NCI-H748 treated with DMSO at 0.1 percent for 48 hours (cell line): ENCODE measurements around the gene CMPK2.
"Not testable (repeated sequence)": the region's sequence is repeated elsewhere in the genome, so short reads cannot be mapped to it uniquely, and the experiment has no call there.

Experiments used
- DNase-seq: peaks from one replicate; lab custom pipeline; 2025; lab: John Stamatoyannopoulos, UW

The CMPK2 gene, protein sequence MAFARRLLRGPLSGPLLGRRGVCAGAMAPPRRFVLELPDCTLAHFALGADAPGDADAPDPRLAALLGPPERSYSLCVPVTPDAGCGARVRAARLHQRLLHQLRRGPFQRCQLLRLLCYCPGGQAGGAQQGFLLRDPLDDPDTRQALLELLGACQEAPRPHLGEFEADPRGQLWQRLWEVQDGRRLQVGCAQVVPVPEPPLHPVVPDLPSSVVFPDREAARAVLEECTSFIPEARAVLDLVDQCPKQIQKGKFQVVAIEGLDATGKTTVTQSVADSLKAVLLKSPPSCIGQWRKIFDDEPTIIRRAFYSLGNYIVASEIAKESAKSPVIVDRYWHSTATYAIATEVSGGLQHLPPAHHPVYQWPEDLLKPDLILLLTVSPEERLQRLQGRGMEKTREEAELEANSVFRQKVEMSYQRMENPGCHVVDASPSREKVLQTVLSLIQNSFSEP

DNA sequence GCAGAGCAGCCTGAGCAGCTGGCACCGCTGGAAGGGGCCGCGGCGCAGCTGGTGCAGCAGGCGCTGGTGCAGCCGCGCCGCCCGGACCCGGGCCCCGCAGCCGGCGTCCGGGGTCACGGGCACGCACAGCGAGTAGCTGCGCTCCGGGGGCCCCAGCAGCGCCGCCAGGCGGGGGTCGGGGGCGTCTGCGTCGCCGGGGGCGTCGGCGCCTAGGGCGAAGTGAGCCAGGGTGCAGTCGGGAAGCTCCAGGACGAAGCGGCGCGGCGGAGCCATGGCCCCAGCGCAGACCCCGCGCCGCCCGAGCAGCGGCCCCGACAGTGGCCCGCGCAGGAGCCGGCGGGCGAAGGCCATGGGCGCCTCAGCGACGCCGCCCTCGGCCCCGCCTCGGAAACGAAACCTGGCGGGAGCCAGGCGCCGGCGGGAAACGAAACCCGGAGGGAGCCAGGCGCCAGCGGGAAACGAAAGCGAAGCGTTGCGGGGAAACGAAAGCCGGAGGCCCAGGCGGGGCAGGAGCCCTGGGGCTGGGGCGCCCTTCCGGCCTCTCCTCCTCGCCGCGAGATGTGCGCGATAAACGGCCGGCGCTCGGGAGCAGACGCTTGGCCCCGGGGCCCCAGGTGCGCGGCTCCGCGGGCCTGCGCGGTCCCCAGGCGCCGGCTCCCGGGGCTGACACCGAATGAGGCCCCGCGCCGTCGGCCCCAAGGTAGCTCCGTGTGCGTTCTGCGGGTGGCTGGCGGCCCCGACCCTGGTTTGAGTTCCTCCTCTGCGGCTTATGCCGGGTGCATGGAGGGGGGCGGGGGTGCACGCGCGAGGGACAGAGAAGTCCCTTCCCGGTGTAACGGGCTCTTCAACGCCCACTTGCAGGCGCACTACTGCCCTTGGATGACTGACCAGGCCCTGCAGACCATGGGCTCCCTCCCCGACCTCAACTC lies at the start of gene CMPK2:
CMPK2 (minus strand) TSS at position 562 of the 929 bp plus-strand sequence; CDS start at position 351, 211 bp downstream.
- DNase-seq = no peak

DNA sequence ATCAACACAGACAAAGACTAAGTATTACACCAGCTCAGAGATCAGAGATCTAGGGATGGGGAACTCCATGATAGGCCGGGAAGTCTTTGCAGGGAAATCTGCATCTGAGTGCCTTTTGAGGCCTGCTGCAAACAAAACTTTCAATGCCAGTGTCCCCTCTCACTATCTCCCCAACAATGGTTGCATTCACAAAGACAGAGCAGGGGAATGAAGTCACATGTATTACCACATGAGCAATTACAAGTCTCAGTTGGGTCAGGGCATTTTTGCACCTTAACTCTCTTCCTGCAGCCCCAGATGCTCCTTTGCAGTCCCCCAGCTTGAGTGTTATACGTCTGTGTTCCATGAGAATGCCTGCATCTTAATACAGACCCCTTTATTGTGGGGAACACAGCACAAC lies 49.7 kb upstream of the CMPK2 start:
- DNase-seq = no peak

DNA sequence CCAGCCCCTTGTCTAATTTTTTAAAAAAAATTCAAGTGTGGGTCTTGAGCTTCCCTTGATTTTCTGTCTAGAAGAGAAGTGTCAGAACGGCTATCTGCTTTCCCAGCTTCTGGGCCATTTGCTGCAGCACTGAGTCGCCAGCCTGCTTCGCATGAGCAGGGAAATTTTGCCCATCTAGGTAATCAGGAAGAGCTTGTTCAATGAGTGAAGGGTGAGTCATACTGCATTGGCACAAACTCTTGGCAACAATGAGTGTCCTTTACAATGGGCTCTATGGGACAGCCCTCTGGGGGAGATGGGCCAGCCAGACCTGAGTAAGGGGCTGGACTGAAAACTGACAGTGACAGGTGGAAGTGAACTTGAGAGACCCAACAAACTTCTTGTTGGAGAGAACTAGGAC lies 49.1 kb upstream of the CMPK2 start:
- no peak for DNase-seq

DNA sequence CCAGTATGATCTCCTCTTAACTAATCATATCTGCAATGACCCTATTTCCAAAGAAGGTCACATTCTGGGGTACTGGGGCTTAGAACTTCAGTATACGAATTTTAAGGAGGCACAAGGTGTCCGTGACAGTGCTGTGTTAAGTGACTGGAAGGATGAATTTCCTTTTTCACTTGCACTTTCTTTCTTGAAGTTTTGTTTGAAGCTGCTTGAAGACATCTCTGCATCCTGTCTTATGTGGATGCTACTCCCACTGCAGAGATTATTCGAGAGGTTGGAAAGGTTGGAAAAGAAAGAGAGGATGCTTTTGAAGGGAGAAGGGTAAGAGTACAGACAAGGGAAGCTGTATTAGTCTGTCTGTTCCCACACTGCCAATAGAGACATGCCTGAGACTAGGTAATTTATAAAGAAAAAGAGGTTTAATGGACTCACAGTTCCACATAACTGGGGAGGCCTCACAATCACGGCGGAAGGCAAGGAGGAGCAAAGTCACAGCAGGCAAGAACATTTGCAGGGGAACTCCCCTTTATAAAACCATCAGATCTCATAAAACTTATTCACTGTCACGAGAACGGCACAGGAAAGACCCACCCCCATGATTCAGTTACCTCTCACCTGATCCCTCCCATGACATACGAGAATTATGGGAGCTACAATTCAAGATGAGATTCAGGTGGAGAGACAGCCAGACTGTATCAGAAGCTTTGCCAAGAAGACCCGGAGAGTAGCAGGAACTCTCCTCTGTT lies 47.9 kb upstream of the CMPK2 start:
- no peak for DNase-seq

DNA sequence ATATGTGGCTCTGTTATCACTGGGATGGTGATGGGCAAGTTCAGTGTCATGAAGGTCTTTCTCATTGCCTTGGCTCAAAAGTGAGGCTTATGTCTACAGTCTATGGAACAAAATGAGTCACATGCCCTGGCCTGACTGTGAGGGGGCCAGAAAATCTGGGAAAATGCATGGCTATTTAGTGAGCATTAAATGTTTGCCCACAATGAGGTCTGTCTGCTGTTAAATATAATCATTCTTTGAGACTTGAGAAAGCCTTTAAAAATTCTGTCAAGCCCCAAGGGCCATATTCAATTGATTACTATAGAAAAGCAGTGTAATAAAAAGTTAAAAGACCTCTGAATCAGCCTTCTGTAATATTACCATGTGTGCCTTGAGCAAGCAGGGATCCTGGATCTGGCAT lies 46.0 kb upstream of the CMPK2 start:
- no peak for DNase-seq

DNA sequence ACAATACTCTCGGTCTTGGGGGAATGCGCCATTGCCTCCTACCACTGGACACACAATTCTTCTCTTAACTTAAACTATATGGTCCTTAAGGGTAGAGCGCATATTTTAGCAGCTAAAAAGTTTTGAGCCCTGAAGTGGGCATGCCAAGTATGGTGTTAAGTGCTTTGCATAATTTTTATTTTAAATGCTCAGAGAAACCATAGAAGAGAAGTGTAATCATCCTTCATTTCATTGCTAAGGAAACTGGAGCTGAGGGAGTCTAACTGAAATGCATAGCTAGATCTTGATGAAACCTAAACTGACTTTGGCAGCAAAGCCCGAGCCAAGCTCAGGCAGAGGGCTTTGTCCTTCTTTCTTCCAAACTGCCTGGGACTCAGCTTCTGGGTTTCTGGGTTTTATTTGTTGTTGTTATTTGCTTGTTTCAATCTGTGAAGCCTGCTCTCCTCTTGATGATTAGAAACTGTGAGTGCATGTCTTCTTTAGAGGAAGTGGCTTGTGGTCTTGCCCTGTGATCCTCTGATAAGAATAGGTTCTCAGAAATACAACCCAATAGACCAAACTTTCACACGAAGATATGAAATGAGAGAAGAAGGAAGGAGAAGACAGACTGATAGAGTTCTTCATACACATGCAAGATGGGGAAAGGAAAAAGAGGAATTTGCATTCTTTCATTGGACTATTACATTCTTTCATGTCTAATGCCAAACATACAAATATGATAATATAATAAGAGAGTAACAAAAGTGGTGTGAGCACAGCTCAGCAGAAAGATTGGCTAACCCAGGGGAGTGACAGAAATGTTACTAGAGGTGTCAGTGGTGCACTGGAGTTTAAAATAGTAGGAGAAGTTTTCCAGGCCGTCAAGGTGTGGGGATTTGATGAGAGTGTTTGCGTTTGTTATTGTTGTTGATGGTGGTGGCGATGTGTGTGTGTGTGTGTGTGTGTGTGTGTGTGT lies 44.0 kb upstream of the CMPK2 start:
- no peak for DNase-seq

DNA sequence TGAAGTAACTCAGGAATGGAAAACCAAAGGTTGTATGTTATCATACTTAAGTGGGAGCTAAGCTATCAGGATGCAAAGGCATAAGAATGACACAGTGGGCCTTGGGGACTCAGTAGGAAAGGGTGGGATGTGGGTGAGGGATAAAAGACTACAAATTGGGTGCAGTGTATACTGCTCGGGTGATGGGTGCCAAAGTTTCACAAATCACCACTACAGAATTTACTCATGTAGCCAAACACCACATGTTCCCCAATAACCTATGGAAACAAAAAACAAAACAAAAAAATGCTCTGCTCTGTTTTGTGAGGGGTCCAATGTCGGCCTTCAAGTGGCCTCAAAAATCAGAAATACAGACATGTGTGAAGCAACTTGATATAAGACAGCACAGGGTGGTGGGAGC lies 42.6 kb upstream of the CMPK2 start:
- no peak for DNase-seq

DNA sequence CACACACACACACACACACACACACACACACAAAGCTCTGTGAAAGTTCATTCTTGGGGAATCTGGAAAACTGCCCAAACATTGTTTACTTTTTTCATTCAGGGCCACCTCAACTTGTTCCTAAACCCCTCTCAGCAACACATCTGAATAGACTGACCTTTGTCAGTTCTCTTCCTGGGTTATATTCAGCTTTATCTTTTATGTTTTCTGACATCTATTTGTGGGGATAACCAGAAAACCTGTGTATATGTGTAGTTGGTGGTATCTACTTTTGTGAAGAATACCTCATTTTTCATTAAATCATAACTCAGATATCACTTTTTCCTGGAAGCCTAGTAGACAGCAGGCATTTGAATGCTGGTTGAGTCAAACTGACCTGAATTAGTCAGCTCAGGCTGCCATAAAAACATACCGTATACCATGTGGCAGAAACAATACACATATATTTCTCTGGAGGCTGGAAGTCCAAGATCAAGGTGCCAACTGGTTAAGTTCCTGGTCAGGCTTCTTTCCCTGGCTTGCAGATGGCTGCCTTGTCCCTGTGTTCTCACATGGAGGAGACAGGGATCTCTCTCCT lies 40.5 kb upstream of the CMPK2 start:
- DNase-seq = no peak

DNA sequence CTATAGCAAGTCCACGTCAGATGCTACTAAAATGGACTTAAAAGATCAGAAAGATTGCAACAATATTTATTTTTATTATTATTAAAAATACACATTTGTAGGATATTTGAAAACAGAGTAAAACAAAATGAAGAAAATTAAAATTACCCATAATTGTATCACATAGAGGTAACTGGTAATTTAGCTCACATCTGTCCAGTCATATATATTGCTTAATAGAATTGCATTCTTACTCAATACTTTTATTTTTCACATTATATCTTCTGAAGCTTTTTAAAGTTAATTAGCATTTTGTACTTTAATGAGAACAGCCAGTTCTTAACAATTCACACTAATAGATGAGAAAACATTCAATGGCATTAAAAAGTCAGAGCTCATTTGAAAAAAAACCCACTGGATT lies 40.0 kb upstream of the CMPK2 start:
- DNase-seq = no peak

DNA sequence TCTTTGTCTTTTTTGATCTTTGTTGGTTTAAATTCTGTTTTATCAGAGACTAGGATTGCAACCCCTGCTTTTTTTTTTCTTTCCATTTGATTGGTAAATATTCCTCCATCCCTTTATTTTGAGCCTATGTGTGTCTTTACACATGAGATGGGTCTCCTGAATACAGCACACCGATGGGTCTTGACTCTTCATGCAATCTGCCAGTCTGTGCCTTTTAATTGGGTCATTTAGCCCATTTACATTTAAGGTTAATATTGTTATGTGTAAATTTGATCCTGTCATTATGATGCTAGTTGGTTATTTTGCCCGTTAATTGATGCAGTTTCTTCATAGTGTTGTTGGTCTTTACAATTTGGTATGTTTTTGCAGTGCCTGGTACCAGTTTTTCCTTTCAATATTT lies 36.9 kb upstream of the CMPK2 start:
- DNase-seq = not testable (repeated sequence)

DNA sequence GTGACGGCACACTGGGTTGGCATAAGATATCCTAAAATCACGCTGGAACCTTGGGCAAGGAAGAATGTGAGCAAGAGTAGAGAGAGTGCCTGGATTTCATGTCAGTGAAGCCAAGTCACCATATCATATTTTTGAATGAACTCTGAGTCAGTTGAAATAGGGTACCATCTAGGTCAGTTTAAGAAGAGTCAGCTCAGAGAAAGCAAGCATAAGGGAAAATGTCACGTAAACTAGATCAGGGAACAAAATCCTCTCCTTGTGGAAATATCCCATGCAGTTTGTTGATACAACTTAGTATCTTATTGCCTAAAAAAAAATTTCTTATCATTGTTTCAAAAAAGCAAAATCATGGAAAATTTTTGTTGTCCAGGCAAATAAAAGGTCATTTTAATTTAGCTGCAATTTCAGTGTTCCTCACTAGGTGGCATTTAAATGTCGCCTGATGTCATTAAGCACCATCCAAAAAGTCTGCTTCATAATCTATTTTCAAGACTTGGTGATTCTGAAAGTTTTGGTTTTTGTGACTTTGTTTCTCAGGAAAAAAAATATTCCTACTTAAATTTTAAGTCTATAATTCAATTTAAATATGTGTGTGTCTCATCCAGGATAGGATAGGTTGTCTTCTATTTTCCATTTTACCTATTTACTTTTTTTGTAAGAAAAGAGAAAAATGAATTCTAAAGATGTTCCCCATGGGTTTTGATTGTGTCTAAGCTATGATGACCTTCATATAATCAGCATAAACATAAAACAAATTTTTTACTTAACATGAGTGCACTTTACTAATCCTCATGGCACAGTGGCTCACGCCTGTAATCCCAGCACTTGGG lies 31.4 kb upstream of the CMPK2 start:
- peak; percentile 40 for DNase-seq

DNA sequence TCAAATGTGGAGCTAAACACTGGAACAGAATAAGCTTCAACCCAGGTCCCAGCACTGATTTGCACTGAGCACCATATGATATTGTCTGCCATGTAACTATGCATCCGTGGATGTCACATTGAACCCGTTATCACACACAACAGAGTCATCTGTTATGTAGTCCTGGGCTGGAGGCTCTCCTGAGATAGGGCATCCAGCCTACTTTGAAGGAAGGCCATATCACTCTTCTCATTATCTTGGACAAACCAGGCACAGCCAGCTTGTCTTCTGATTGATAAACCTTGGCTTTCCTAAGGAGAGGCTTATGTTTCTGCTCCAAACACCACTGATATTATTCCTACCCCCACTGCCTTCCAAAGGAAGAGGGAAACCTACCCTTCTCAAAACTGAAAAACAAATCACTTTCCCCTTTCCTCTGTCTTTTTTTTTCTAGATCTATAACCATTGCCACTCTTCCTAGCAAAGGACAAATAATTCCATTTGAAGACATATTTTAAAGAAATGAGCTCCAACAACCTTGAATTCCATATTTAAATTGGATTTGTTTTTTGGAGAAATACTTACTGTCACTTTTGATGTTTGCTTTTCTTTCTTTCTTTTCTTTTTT lies 28.3 kb upstream of the CMPK2 start:
- DNase-seq = no peak

DNA sequence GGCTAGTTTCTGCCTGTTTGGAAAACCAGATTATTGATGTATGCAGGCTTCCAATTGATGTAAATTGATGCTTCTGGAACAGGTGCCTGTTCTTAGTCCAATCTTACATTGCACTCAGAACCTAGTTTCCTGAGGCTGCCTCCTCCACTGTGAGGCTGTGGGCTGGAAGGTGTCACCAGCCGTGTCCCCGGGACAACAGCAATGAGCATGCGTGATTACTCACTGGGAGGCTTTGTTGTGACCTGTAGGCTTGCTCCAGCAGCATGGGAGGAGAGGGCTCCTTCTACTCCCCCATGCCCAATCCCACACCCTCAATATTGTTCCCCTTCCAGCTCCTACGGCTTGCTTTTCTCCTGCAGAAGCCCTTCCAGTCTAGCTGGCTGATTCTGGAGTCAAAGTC lies 23.0 kb upstream of the CMPK2 start:
- no peak for DNase-seq

DNA sequence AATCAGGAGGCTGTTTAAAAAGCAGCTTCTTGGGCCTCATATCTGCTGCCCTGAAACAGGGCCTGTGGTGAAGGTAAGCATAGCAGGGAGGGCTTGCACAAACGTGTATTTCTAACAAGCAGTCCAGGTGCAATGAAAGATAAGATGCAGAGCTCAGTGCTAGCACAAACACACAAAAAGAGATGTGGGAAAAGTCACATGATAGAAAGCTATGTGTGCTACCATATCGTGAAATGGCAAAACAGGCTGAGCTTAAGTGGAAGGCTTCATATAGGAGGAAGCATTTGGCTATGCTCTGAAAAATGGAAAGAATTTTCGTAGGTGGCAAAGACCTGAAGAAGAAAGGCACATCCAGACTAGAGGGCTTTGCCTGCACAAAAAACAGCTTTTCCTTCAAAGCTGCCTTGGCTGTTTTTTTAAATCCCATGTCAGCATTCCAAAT lies 22.1 kb upstream of the CMPK2 start:
- no peak for DNase-seq

DNA sequence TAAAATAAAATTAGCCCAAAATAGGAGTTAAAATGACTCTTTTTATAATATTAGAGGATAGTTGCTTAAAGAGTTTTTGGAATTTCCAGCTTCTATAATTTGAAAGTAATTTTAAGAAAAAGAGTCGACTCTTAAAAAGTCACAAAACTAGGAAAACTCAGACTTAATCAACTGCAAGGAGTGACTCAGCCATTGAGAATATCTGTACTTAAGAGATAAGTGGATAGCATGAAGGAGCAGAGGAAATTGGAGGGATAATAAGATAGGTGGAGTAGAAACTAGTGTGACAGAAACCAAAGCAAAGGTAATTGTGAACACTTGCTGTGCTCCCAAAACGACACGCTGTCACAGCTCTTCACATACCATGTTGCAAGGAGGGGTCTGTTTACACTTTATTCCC lies 20.3 kb upstream of the CMPK2 start:
- DNase-seq = no peak

DNA sequence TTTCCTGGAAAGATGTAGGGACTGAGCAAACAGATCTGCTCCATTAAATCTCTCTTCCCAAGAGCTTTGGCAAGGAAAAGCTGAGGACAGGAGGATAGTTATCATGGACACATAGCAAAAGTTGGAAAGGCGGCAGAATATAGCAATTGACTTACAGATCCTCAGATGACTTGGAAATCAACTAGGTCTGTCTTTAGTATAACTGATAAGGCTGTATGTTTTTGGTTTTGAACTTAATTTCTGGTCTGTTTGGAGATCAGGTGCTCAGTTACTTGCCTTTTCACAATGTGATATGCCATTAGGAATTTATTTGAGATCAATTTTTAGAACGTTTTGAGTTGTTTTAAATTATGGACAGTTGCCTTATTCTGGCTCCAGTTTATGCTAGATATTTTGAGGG lies 19.8 kb upstream of the CMPK2 start:
- DNase-seq = no peak

DNA sequence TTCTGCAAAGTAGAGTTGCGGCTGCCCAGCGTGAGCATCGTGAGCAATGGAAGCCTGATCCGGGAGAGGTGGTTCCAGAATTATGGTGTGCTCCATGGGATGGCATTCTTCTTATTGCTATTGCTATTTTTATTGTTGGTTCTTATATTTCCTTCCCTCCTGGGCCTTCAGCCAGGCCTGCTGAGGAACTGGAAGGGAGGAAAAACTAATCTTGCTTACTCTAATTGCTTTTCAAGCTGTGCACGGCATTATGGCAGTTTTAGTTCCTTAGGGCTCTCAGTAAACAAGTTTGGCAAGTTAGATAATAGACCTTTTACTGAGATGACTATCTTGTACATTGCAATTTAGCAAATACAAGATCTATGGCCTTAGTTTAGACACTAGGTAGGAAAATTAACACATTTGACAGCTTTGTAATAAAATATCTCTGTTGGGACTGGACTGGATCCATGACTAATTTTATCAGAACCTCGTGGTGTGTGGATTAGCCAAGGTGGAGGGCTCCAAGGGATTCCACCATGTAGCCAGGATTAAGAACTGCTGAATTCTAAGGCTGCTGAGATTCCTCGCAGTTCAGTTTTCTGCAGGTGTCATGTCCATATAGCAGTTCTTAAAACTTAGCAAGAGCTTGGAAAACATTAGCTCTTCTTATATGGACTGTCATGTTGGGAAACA lies 17.9 kb upstream of the CMPK2 start:
- DNase-seq = no peak

DNA sequence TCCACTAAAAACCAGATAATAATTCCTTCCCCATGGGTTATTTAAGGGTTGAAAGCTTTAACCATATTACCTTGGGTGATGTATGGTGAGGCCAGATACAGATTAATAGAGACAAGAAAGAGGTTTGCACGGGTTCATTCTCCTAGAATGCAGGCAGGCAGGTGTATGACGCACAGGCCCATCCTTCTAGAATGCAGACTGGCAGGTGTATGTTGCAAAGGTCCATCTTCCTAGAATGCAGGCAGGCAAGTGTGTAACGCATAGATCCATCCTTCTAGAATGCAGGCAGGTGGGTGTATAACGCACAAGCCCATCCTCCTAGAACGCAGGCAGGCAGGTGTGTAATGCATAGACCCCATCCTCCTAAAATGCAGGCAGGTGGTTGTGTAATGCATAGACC lies 15.8 kb upstream of the CMPK2 start:
- DNase-seq = no peak

DNA sequence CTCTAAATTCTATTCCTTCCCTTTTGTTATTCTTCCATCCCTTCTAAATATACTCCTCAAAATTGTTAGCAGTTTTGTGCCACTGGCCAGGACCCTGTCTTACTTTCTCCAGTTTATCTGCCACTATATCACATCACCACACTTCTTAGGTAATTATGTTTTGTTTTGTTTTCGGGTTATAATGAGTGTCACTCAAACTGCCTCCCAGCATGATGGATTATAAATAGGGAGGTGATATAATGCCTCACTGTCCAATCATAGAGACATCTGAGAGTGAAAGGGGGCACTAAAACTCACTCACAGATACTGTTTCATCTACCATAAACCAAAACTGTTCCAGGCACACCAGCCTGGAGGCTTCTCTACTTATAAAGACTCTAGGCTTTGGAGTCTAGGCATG lies 15.3 kb upstream of the CMPK2 start:
- peak; percentile 26 for DNase-seq
